ENCODE data around the gene CCDC88C.

GRCh38 chr14:91307652-91308051 is 110.0 kb downstream of the CCDC88C start:
- TF ChIP-seq POLR2A (IDR thresholded peaks at IDR 0.05; ENCODE audit: low read length) (no peak), GATA1 (IDR thresholded peaks at IDR 0.05; ENCODE audit: low read depth, low read length) (no peak)
